ENCODE measurements around the gene MYO5A. TPM values are rescaled to one million over a fixed set of nuclear protein-coding genes. Genes with fewer than 3 reads are reported as not detected.
A peak's percentile ranks its signal among the peaks of the same experiment; 100 is the strongest.

Gene MYO5A
- polyA plus RNA-seq, 1 donor (not counting 4 experiments of a cell fraction or from before 2014, with no cell fraction given), result 53.8 TPM

DNA sequence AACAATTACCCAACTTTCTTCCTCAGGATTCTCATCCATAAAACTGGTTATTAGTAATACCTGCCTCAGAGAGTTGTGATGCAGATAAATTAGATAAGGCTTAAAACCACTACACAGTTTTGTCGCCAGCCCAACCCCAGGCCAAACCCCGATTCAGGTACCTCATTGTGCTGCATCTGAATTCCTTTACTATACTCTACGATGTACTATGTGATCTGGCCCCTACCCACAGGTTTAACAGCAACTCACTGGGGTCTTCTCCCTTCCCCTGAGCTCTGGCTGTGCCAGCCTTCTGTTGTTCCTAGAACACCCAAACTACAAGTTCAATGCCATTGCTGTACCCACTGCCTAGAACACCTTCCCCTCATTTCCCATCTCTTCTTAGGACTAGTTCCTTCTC lies 64.6 kb downstream of the MYO5A start:
- no peaks in the 10 kb centered on the region for H3K27me3 ChIP-seq (ENCODE audit: control insufficient read depth, extremely low read depth, insufficient read depth, low read length)
- TF ChIP-seq EZH2 (IDR thresholded peaks at IDR 0.05; ENCODE audit: low read length), result no peak
- TF ChIP-seq, protein P1, sequence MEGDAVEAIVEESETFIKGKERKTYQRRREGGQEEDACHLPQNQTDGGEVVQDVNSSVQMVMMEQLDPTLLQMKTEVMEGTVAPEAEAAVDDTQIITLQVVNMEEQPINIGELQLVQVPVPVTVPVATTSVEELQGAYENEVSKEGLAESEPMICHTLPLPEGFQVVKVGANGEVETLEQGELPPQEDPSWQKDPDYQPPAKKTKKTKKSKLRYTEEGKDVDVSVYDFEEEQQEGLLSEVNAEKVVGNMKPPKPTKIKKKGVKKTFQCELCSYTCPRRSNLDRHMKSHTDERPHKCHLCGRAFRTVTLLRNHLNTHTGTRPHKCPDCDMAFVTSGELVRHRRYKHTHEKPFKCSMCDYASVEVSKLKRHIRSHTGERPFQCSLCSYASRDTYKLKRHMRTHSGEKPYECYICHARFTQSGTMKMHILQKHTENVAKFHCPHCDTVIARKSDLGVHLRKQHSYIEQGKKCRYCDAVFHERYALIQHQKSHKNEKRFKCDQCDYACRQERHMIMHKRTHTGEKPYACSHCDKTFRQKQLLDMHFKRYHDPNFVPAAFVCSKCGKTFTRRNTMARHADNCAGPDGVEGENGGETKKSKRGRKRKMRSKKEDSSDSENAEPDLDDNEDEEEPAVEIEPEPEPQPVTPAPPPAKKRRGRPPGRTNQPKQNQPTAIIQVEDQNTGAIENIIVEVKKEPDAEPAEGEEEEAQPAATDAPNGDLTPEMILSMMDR (optimal IDR thresholded peaks at IDR 0.05 in 1 of 3, IDR thresholded peaks at IDR 0.05 in 1 of 3, conservative IDR thresholded peaks at IDR 0.05 in 1 of 3; ENCODE audit: extremely low read depth in 1 of 3, insufficient read depth in 2 of 3, low read length in 3 of 3), result no peak
- no peak overlapping the region for H3K9ac ChIP-seq (ENCODE audit: control insufficient read depth, extremely low read depth, insufficient read depth, low read length)
- peaks cover 21% of the 10 kb centered on the region for H3K4me1 ChIP-seq (ENCODE audit: control insufficient read depth, extremely low read depth, insufficient read depth, low read length)
- DNase-seq (ENCODE audit: low read depth, low spot score) (no peak), FAIRE-seq (no peak)
- H3K27ac ChIP-seq (ENCODE audit: control insufficient read depth, insufficient read depth, low read length), result no peak overlapping the region
- no peaks in the 10 kb centered on the region for H3K36me3 ChIP-seq (ENCODE audit: control insufficient read depth in 2 of 2, extremely low read depth in 1 of 2, insufficient read depth in 2 of 2, low read length in 2 of 2)
- H3K4me3 ChIP-seq (ENCODE audit: control insufficient read depth in 2 of 3, extremely low read depth in 1 of 3, insufficient read depth in 2 of 3, low read depth in 1 of 3, low read length in 3 of 3), result no peak overlapping the region
- H3K4me2 ChIP-seq (ENCODE audit: control insufficient read depth, extremely low read depth, insufficient read depth, low read depth, low read length), result no peak overlapping the region
- dilution Hi-C loops (cut with MboI; ENCODE audit: extremely low pct_ligation_motif_present, low sequenced_read_pairs), result no loop called here
- H3K79me2 ChIP-seq (ENCODE audit: control insufficient read depth, insufficient read depth, low read length), result peaks cover 42% of the 10 kb centered on the region
- H2AFZ ChIP-seq (ENCODE audit: control insufficient read depth, low read length), result no peak overlapping the region
- peaks cover 4% of the 10 kb centered on the region for H4K20me1 ChIP-seq (ENCODE audit: control insufficient read depth, extremely low read depth, insufficient read depth, low read length)
- no peaks in the 10 kb centered on the region for H3K9me3 ChIP-seq (ENCODE audit: control insufficient read depth, low read depth, low read length)
- H3K9me1 ChIP-seq (ENCODE audit: control insufficient read depth, extremely low read depth, insufficient read depth, low read length), result no peaks in the 10 kb centered on the region

GRCh38 chr15:52463638-52464037 lies 65.0 kb downstream of the MYO5A start:
- dilution Hi-C loops (cut with MboI; ENCODE audit: extremely low pct_ligation_motif_present, low sequenced_read_pairs), result no loop called here
- Histone ChIP-seq H3K9me3 (ENCODE audit: control insufficient read depth, low read depth, low read length) (no peaks in the 10 kb centered on the region), H3K79me2 (ENCODE audit: control insufficient read depth, insufficient read depth, low read length) (peaks cover 42% of the 10 kb centered on the region), H3K27ac (ENCODE audit: control insufficient read depth, insufficient read depth, low read length) (no peak overlapping the region), H4K20me1 (ENCODE audit: control insufficient read depth, extremely low read depth, insufficient read depth, low read length) (peaks cover 4% of the 10 kb centered on the region), H3K27me3 (ENCODE audit: control insufficient read depth, extremely low read depth, insufficient read depth, low read length) (no peaks in the 10 kb centered on the region), H3K36me3 (ENCODE audit: control insufficient read depth in 2 of 2, extremely low read depth in 1 of 2, insufficient read depth in 2 of 2, low read length in 2 of 2) (no peaks in the 10 kb centered on the region), H3K4me3 (ENCODE audit: control insufficient read depth in 2 of 3, extremely low read depth in 1 of 3, insufficient read depth in 2 of 3, low read depth in 1 of 3, low read length in 3 of 3) (no peak overlapping the region), H3K4me2 (ENCODE audit: control insufficient read depth, extremely low read depth, insufficient read depth, low read depth, low read length) (no peak overlapping the region), H3K4me1 (ENCODE audit: control insufficient read depth, extremely low read depth, insufficient read depth, low read length) (peaks cover 21% of the 10 kb centered on the region), H2AFZ (ENCODE audit: control insufficient read depth, low read length) (no peak overlapping the region), H3K9ac (ENCODE audit: control insufficient read depth, extremely low read depth, insufficient read depth, low read length) (no peak overlapping the region), H3K9me1 (ENCODE audit: control insufficient read depth, extremely low read depth, insufficient read depth, low read length) (no peaks in the 10 kb centered on the region)
- FAIRE-seq, result no peak
- DNase-seq (ENCODE audit: low read depth, low spot score), result no peak
- TF ChIP-seq EZH2 (IDR thresholded peaks at IDR 0.05; ENCODE audit: low read length), result no peak
- TF ChIP-seq, protein P1 (optimal IDR thresholded peaks at IDR 0.05 in 1 of 3, IDR thresholded peaks at IDR 0.05 in 1 of 3, conservative IDR thresholded peaks at IDR 0.05 in 1 of 3; ENCODE audit: extremely low read depth in 1 of 3, insufficient read depth in 2 of 3, low read length in 3 of 3), result peak in 1 of 3 experiments; percentile 17
